AG04449 (cell line): ENCODE data around the gene TMEM178A.

ENCODE experiments used
- CTCF ChIA-PET: fragments of 350-600 bp; formaldehyde crosslinking; extraction: SDS; loops from one replicate; lab custom pipeline; 2021; ENCODE audit warnings: antibody characterized with exemption; lab: Yijun Ruan, JAX
- POLR2A ChIA-PET: fragments of 400-600, 350-600 bp; formaldehyde crosslinking; extraction: SDS; loops from one replicate; lab custom pipeline; 2020; ENCODE audit warnings: antibody characterized with exemption, inconsistent platforms; lab: Yijun Ruan, JAX
- DNase-seq: peaks from one replicate; pipeline ENCODE4 v3.0.0-alpha.2; 2010; ENCODE audit warnings: low read depth, low spot score
- H3K4me3 ChIP-seq: 2 replicates; pipeline ENCODE4 v1.5.1; 2011; ENCODE audit warnings: low read depth, mild to moderate bottlenecking, control low read depth, low read length
- CTCF ChIP-seq: IDR thresholded peaks from one replicate; pipeline ENCODE4 v1.5.1; 2011; ENCODE audit warnings: mild to moderate bottlenecking, moderate library complexity, low read length, control low read depth, inconsistent platforms; ENCODE audit not compliant: insufficient read depth; ENCODE audit errors: missing control alignments

The TMEM178A gene

GRCh38 chr2:39631718-39632117, 34.0 kb upstream of the TMEM178A start:
- no peak overlapping the region for H3K4me3 ChIP-seq
- peak; percentile 96 for DNase-seq
- ChIA-PET POLR2A (no interaction called here), CTCF (interaction anchor here (2.4 kb wide), 1 partner anchor 38 kb away, joined by 7 read pairs; no protein-coding TSS in a partner anchor)
- no peak for TF ChIP-seq CTCF

GRCh38 chr2:39632876-39633275, 32.8 kb upstream of the TMEM178A start:
- no peak overlapping the region for H3K4me3 ChIP-seq
- no peak for TF ChIP-seq CTCF
- ChIA-PET POLR2A (no interaction called here), CTCF (no interaction called here)
- peak; percentile 16 for DNase-seq

GRCh38 chr2:39636306-39636705, 29.4 kb upstream of the TMEM178A start:
- ChIA-PET POLR2A (no interaction called here), CTCF (no interaction called here)
- no peak overlapping the region for H3K4me3 ChIP-seq
- TF ChIP-seq CTCF: no peak
- no peak for DNase-seq

GRCh38 chr2:39638581-39638980, 27.1 kb upstream of the TMEM178A start:
- ChIA-PET CTCF (no interaction called here), POLR2A (no interaction called here)
- DNase-seq: no peak

GRCh38 chr2:39640107-39640506, 25.6 kb upstream of the TMEM178A start:
- DNase-seq: no peak
- POLR2A ChIA-PET: no interaction called here

More at GRCh38 chr2:39638581-39638980, 27.1 kb upstream of the TMEM178A start:
- H3K4me3 ChIP-seq: no peak overlapping the region
- TF ChIP-seq CTCF: no peak

GRCh38 chr2:39640681-39641080, 25.0 kb upstream of the TMEM178A start:
- no peak overlapping the region for H3K4me3 ChIP-seq
- ChIA-PET POLR2A (no interaction called here), CTCF (no interaction called here)
- TF ChIP-seq CTCF: no peak
- no peak for DNase-seq

More at GRCh38 chr2:39640107-39640506, 25.6 kb upstream of the TMEM178A start:
- no peak for TF ChIP-seq CTCF
- no peak overlapping the region for H3K4me3 ChIP-seq
- CTCF ChIA-PET: no interaction called here
